ENCODE data around the gene TRIML2.

GRCh38 chr4:188042191-188042590 is 67.2 kb downstream of the TRIML2 start:
- TF ChIP-seq CTCF (IDR thresholded peaks at IDR 0.05 in 4 of 5, conservative IDR thresholded peaks at IDR 0.05 in 1 of 5) (no peak), POLR2A (IDR thresholded peaks at IDR 0.05) (no peak)

Data from gastrocnemius medialis (tissue), 4 donors.